Measurements from ENCODE around the gene CHP1.
"Not testable (repeated sequence)": the region's sequence is repeated elsewhere in the genome, so short reads cannot be mapped to it uniquely, and the experiment has no call there.

CHP1 gene

DNA sequence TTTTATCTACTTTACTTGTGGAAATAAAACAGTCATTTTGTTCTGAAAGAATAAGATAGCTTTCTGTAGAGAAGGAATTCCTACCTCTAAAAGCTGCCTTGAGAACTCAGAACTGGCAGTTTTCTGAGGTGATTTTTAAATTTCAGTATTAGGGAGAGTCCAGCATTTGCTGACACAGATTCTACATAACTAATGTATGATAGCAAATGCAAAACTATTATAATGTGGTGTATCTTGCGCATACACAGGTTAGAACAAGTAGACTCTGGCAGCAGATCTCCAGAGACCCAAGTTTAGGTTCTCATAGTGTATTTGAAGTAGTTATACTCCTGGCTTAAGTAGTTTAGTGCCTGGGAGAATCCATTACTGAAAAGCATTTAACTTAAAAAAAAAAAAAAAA lies 70.5 kb downstream of the CHP1 start:
- DNase-seq, result no peak

DNA sequence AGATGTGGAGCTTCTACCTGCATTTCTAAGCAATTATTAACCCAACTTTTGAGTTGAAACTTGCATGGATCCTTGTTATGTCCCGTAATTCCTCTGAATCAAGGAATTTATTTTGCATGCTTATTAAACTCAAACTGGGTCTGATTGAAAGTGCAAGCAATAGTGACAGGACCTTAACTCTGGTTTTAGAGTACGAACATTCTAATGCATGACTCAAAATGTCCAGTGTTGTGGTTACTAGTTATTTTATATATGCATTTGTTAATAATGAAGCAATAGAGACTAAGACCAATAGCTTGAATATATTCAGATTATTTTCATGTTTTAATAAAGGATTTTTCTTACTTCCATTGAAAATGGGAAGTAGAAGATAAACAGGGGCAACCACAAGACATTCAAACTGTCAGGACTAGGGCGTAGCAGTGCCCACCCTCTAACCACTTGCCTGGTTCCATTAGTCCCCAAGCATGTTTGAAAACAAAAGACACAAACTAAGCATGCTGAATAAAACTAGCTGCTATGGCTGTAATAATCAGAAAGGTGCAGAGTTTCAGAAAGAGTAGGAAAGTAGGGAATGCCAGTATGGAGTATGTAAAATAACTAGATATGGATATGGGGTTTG lies 73.2 kb downstream of the CHP1 start:
- no peak for DNase-seq

DNA sequence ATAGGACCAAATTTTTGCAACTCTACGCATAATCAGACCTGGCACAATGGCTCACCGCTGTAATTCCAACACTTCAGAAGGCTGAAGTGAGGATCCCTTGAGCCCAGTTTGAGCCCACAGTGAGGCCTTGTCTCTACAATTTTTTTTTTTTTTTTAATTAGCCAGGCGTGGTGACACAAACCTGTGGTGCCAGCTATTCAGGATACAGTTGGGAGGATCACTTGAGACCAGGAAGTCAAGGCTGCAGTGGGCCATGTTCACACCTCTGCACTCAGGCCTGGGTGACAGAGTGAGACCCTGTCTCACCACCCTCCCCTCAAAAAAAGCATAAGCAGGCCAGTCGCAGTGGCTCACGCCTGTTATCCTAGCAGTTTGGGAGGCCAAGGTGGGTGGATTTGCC lies 76.6 kb downstream of the CHP1 start:
- DNase-seq, result no peak

GRCh38 chr15:41309226-41309905 lies 78.3 kb downstream of the CHP1 start:
- no peak for DNase-seq

DNA sequence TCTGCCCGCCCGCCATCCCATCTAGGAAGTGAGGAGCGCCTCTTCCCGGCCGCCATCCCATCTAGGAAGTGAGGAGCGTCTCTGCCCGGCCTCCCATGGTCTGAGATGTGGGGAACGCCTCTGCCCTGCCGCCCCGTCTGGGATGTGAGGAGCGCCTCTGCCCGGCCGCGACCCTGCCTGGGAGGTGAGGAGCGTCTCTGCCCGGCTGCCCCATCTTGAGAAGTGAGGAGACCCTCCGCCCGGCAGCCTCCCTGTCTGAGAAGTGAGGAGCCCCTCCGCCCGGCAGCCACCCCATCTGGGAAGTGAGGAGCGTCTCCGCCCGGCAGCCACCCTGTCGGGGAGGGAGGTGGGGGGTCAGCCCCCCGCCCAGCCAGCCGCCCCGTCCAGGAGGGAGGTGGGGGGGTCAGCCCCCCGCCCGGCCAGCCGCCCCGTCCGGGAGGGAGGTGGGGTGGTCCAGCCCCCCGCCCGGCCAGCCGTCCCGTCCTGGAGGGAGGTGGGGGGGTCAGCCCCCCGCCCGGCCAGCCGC lies 89.8 kb downstream of the CHP1 start:
- DNase-seq, result not testable (repeated sequence)

DNA sequence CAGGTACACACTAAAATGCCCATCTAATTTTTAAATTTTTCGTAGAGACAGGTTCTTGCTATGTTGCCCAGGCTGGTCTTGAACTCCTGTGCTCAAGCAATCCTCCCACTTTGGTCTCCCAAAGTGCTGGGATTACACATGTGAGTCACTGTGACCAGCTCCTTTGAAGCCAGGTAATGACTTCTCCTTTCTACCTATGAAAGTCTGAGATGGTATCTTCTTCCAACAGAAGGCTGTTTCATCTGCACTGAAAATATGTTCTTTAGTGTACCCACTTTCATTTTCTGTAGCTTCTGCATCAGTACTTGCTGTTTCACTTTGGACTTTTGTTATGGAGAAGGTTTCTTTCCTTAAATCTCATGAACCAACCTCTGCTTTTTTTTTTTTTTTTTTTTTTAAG lies 92.5 kb downstream of the CHP1 start:
- no peak for DNase-seq

GRCh38 chr15:41331281-41331680 lies 100.2 kb downstream of the CHP1 start:
- DNase-seq, result no peak

Data from NCI-H774 (cell line).